ENCODE data around the gene ALDH1L1. TPM values are rescaled to one million over a fixed set of nuclear protein-coding genes. Genes with fewer than 3 reads are reported as not detected.
A peak's percentile ranks its signal among the peaks of the same experiment; 100 is the strongest.

Gene ALDH1L1
- total and polyA plus RNA-seq, 2 of the 8 experiments (the other 6 are each of a cell fraction or from before 2014, with no cell fraction given): 0.98 to 1.6 TPM

GRCh38 chr3:126082362-126083137 lies 97.8 kb downstream of the ALDH1L1 start:
- TF ChIP-seq CEBPB (IDR thresholded peaks at IDR 0.05; ENCODE audit: low read depth, low read length) (no peak), E2F6 (IDR thresholded peaks at IDR 0.05) (no peak), ASH2L (IDR thresholded peaks at IDR 0.05; ENCODE audit: low read length) (no peak), TAF1 (IDR thresholded peaks at IDR 0.05; ENCODE audit: low read depth, low read length) (no peak), RBBP5 (IDR thresholded peaks at IDR 0.05; ENCODE audit: borderline replicate concordance, low read depth, low read length) (no peak), SP2 (IDR thresholded peaks at IDR 0.05; ENCODE audit: low read length) (no peak), SIRT6 (IDR thresholded peaks at IDR 0.05; ENCODE audit: low read length) (no peak), MAFK (IDR thresholded peaks at IDR 0.05; ENCODE audit: low read depth, low read length) (no peak), CTCF (IDR thresholded peaks at IDR 0.05; ENCODE audit: control extremely low read depth in 1 of 3, insufficient read depth in 1 of 3, low read depth in 1 of 3, low read length in 3 of 3) (no peak), POLR2AphosphoS5 (IDR thresholded peaks at IDR 0.05; ENCODE audit: low read depth, low read length) (no peak)
- Histone ChIP-seq H3K79me1 (ENCODE audit: low read depth, low read length) (no peaks in the 10 kb centered on the region), H4K91ac (replicated peaks; ENCODE audit: insufficient read length, low read length) (no peak overlapping the region), H3K4me2 (ENCODE audit: insufficient read depth in 1 of 2, low read depth in 2 of 2, low read length in 2 of 2) (peak overlapping the region; percentile 56 to 85; a peak in 3 of 4 replicates), H2BK15ac (ENCODE audit: low read length) (no peak overlapping the region), H3K9ac (replicated peaks in 1 of 4; ENCODE audit: extremely low read depth in 1 of 4, low read depth in 3 of 4, low read length in 3 of 4) (no peak overlapping the region), H3K56ac (replicated peaks; ENCODE audit: insufficient read length, low read depth, low read length) (no peak overlapping the region), H2BK120ac (replicated peaks; ENCODE audit: low read depth, low read length) (no peak overlapping the region), H3K79me2 (ENCODE audit: control insufficient read depth in 1 of 2, insufficient read depth in 2 of 2, low read length in 2 of 2) (no peaks in the 10 kb centered on the region), H3K23me2 (ENCODE audit: low read depth, low read length) (peaks cover 4% of the 10 kb centered on the region; the same call in 1 of the 2 replicates), H2AFZ (ENCODE audit: low read length) (no peak overlapping the region), H3K27me3 (replicated peaks in 1 of 4; ENCODE audit: control insufficient read depth in 3 of 4, extremely low read depth in 1 of 4, insufficient read depth in 3 of 4, low read length in 3 of 4) (no peaks in the 10 kb centered on the region; a peak in 1 of 7 replicates), H2BK5ac (ENCODE audit: low read depth, low read length) (no peak overlapping the region), H3K4ac (replicated peaks; ENCODE audit: insufficient read length, low read depth, low read length) (no peak overlapping the region), H3K18ac (ENCODE audit: extremely low read depth, low read length) (no peak overlapping the region), H3K4me3 (ENCODE audit: extremely low read depth in 1 of 4, insufficient read depth in 2 of 4, low read depth in 3 of 4, low read length in 4 of 4) (peak overlapping the region in 3 of 4 experiments; percentile 61 to 89 (median 64); a peak in 4 of 8 replicates), H3K9me3 (ENCODE audit: insufficient read depth in 2 of 2, low read depth in 1 of 2, low read length in 1 of 2) (peaks cover 8 to 10% of the 10 kb centered on the region in 2 experiments; a peak in 3 of 4 replicates), H2AK5ac (ENCODE audit: low read depth, low read length) (peak overlapping the region; percentile 34; the same call in 1 of the 2 replicates), H2BK12ac (ENCODE audit: low read depth, low read length) (peak overlapping the region; percentile 27; the same call in 1 of the 2 replicates), H3K4me1 (replicated peaks in 1 of 4; ENCODE audit: control insufficient read depth in 3 of 4, insufficient read depth in 4 of 4, low read length in 3 of 4) (no peaks in the 10 kb centered on the region), H3K14ac (ENCODE audit: insufficient read length) (no peak overlapping the region), H2BK20ac (ENCODE audit: low read length) (no peak overlapping the region), H3K36me3 (ENCODE audit: control insufficient read depth in 2 of 4, insufficient read depth in 4 of 4, low read length in 3 of 4) (no peaks in the 10 kb centered on the region; a peak in 1 of 8 replicates), H3K27ac (ENCODE audit: low read depth, low read length) (no peak overlapping the region), H4K5ac (ENCODE audit: insufficient read length, low read depth, low read length) (no peak overlapping the region), H4K8ac (ENCODE audit: extremely low read depth, insufficient read depth, low read length) (no peak overlapping the region), H3K23ac (ENCODE audit: insufficient read length) (no peak overlapping the region), H4K20me1 (replicated peaks in 1 of 2; ENCODE audit: control insufficient read depth in 1 of 2, insufficient read depth in 2 of 2, low read length in 2 of 2) (no peaks in the 10 kb centered on the region)
- 95% methylated on average over 12 of the region's 15 CpGs; no CpG with 5 or more reads in 1 of the 2 experiments for WGBS, 2 experiments (ENCODE audit: extremely low coverage in 1 of 2, insufficient coverage in 1 of 2, insufficient read length in 1 of 2, insufficient replicate concordance in 2 of 2, low coverage in 1 of 2, low lambda C conversion rate in 2 of 2, missing lambda C conversion rate in 1 of 2)
- FAIRE-seq (no peak), DNase-seq (ENCODE audit: low read depth in 1 of 2, low spot score in 2 of 2) (no peak)
- ChIA-PET CTCF (ENCODE audit: partially characterized antibody) (interaction anchor here (1.1 to 1.8 kb wide), 4 partner anchors 16 to 76 kb away, joined by 4 to 5 read pairs (median 4); no protein-coding TSS in a partner anchor), POLR2A (ENCODE audit: partially characterized antibody) (no interaction called here)
